NCI-H2107 treated with DMSO at 0.1 percent for 48 hours (cell line): Measurements from ENCODE around the gene CMTM1.
"Not testable (repeated sequence)": the region's sequence is repeated elsewhere in the genome, so short reads cannot be mapped to it uniquely, and the experiment has no call there.

Experiments
- DNase-seq: peaks from one replicate; lab custom pipeline; 2025; ENCODE audit not compliant: unreplicated experiment; lab: John Stamatoyannopoulos, UW

Gene CMTM1

DNA sequence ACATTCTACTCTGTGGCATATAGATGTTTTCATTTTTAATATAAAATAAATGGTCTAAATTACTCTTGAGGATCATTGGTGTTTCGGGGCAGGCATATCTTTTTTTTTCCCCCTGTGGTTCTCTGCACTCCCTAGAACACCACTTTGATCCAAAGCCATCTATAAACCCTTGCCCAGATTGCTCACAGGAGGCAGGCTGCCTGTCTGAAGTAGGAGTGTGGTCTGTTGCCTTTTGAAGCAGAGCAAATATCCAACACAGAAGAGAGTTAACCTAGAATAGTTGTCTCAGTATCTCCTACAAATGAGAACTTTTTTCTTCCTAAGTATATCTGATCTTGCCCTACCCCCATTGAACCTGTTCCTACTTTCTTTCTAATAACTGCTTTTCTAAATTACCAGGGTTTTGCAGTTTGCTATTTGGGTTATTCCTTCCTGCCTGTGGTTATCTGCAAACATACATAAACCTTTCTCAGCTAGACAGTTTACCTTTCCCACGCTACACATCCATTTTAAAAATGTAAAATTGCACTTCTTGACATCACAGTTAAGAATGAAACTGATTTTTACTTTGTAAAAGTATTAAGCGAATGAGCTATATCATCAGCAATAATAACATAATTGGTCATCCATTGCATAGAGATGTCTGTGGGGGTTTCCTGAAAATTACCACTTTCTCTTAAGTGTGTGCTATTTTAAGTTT lies 4.7 kb upstream of the CMTM1 start:
- DNase-seq: no peak

DNA sequence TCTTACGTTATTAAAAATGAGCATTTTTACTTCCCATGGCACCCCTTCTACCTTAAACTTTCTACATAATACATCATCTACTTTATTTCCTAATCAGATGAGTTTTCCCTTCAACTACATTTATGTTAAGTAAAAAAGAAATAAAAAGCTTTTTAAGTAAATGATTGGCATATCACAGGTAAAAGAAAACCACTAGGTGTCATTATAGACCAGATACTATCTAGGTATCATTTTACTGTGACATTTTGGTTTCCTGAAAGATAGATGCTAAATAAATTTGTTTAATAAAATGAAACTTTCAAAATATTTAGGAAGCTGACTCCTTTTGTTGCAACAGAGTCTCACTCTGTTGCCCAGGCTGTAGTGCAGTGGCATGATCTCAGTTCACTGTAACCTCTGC lies 3.8 kb upstream of the CMTM1 start:
- no peak for DNase-seq

DNA sequence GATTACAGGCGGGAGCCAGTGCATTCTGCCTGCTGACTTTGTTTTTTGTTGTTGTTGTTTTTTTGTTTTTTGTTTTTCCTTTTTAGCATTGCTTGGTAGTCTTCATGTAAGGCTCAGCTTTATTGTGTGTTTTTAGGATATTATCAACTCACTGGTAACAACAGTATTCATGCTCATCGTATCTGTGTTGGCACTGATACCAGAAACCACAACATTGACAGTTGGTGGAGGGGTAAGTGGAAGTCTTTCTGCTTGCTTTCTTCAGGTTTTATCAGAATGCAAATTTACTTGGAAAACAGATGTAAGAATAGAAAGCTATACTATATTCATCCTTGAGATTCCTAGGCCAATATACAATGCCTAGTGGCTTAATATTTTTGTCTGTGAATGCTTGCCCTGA lies 3.3 kb upstream of the CMTM1 start:
- no peak for DNase-seq

DNA sequence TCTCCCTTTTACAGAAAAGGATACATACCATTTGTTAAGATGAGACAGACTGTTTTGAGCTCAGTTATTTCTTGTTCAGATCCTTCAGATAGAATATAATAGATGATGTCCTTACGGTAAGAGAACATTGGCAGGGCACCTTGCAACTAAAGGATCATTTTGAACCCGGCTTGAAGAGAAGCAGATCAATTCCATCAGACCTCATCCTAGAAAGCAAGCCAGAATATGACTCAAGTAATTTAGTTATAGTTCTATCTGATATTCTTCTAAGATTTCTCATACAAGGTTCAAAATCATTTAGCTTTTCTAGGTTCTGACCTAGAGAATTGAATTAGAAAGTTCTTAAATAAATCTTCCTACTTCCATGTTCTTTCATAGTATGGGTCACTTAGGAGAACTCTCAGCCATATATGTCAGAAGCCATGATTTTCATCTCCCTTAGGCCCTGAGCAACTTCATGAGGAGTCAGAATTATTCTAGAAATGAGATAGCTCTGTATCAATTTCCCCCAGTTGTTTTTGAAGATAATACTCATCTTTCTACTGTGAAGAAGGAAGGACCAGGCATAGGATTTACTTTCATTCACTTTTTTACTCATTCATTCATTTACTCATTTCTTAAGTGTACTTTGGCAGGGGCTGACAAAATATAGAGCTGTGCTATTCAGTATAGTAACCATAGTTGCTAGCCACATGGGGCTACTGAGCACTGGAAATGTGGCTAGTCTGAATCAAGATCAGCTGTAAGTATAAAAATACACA lies 2.5 kb upstream of the CMTM1 start:
- DNase-seq: no peak

DNA sequence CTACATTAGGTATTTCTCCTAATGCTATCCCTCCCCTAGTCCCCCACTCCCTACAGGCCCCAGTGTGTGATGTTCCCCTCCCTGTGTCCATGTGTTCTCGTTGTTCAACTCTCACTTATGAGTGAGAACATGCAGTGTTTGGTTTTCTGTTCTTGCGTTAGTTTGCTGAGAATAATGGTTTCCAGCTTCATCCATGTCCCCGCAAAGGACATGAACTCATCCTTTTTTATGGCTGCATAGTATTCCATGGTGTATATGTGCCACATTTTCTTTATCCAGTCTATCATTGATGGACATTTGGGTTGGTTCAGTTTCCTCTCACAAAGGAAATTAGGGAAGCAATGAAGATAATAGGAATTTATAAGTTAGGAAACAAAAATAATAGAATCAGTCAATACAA lies 1.0 kb downstream of the CMTM1 start:
- not testable (repeated sequence) for DNase-seq

DNA sequence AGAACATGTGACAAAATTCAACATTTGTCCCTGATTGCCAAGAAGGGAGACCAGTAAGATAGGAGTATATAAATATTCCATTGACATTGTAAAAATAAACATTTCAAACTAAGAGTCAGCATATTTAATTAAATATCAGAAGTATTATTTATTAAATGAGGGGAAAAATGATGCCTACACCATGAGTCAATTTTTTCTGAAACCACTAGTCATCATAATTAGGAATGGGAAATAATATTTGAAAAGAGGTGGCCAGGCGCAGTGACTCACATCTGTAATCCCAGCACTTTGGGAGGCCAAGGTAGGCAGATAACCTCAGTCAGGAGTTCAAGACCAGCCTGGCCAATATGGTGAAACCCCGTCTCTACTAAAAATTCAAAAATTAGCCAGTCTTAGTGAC lies 2.1 kb downstream of the CMTM1 start:
- DNase-seq: no peak

DNA sequence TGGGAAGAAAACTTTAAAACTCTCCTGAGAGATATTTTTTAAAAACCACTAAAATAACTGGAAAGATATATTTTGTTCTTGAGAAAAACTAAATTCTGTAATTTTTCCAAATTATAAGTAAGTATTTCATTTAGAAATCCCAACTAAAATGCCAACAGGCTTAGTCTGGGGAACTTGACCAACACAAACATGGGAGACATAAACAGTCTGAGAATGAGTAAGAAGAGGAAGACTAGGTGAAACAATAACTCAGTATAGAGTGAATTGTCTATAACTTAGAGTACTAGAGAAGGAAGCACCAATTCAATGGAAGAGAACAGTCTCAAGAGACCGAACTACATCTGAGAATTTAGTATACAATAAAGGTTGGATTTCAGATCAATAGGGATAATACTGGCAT lies 2.9 kb downstream of the CMTM1 start:
- no peak for DNase-seq

DNA sequence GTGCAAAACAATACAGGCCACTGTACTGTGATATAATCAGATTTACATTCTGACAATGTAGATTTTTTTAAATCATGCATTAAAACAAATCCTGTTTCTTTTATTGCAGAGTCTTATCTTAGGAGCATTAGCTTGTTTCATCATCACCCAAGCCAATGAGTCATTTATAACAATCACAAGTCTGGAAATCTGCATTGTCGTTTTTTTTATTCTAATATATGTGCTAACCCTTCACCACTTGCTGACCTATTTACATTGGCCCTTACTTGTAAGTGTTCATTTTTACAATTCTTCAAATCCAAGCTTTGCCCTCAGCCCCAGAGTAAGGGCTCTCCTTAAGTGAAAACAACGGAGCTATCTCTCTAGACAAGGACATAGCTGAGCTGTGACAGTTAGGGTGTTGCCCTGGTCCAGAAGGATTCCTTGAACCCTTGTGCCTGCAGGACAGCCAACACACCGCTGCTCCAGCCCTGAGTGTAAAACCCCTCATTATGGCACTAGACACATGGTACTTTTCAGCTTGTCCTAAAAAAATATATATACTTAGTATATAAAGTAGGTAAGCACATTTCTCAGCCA lies 3.7 kb downstream of the CMTM1 start:
- DNase-seq: no peak

DNA sequence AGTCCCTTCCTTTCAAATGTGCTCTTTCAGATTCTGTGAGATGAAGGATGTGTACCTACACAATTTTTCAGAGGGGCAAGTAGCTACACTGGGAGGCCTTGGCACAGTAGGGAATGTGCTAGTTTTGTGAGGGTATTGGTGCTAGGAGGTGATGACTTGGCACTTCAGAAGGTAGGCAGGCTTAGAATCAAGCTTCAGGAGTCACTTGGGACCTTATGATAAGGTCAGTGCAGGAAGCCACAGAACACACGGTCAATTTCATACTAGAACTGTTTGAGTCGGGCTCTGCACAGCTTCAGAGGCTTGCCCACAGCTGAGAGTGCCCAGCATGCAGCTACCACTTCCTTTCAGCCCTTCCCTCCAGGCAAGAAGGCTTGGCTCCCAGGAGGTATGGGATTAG lies 6.1 kb downstream of the CMTM1 start:
- DNase-seq: no peak

- no peak for DNase-seq
Measured at GRCh38 chr16:66574081-66574480, 7.8 kb downstream of the CMTM1 start.

GRCh38 chr16:66574531-66574930 lies 8.3 kb downstream of the CMTM1 start:
- no peak for DNase-seq

DNA sequence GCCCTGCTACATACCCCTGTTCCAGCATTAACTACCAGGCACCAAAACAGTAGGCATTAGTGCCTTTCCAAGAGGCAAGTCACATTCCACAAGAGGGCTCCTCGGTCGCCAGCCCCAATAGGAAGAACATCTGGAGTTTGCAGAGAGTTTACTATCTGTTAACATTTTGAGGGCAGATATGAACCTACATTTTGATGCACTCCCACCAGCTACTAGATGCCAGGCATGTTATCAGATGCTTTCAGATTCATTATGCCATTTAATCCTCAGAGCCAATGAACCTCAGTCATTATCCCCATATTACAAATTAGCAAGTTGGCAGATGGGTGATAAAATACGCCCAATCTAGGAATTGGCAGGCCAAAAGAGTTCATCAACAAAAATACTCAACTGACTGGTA lies 8.8 kb downstream of the CMTM1 start:
- DNase-seq: no peak

DNA sequence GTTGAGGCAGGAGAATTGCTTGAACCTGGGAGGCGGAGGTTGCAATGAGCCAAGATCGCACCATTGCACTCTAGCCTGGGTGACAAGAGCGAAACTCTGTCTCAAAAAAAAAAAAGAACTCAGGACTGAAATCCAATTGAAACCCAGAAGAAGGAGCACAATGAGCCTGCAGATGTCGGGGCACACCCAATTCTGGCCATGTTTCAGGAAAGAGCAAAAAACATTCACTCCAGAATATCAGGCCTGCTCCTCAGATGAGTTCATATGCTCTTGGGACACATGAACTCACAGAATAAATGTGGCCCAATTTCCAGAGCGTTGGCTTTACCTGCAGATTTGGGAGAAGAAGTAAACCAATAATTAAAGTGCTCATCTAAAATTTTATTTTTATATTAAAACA lies 10.1 kb downstream of the CMTM1 start:
- DNase-seq: no peak

GRCh38 chr16:66578651-66579531 lies 12.7 kb downstream of the CMTM1 start, which contains the start of gene CMTM2:
Gene CMTM2, plus strand, starts transcription at chr16:66579463. Its CDS starts 145 bp downstream, at chr16:66579608.
- no peak for DNase-seq

DNA sequence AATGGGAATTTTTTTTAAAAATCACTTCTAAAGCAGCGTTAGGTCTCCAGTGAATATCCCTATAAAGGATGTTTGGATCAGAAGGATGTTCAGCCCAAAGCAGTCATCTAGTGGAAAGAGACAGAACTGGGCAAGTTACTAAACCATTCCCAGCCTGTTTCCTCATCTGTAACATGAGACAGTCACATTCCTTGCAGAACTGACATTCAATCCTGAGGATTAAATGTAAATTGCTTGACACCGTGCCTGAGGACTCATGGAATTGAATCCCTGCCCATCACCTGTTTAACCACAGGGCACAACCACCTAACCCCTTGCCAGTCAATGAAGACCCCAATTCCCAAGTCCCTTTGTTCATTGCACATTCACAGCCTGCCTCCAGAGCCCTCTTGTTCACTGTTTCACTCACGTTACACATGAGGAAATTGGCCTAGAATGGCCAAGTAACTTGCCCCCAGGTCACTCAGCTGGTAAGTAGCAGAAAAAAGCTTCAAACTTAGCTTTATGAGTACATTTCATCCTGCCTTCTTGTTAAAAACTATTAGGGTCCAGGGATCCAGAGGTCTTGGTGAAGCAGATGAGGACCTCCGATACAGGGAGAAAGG lies 14.5 kb downstream of the CMTM1 start:
- peak; percentile 31 for DNase-seq

- no peak for DNase-seq
Measured at GRCh38 chr16:66581246-66581952, 15.2 kb downstream of the CMTM1 start.

GRCh38 chr16:66585481-66586239 lies 19.4 kb downstream of the CMTM1 start:
- no peak for DNase-seq

DNA sequence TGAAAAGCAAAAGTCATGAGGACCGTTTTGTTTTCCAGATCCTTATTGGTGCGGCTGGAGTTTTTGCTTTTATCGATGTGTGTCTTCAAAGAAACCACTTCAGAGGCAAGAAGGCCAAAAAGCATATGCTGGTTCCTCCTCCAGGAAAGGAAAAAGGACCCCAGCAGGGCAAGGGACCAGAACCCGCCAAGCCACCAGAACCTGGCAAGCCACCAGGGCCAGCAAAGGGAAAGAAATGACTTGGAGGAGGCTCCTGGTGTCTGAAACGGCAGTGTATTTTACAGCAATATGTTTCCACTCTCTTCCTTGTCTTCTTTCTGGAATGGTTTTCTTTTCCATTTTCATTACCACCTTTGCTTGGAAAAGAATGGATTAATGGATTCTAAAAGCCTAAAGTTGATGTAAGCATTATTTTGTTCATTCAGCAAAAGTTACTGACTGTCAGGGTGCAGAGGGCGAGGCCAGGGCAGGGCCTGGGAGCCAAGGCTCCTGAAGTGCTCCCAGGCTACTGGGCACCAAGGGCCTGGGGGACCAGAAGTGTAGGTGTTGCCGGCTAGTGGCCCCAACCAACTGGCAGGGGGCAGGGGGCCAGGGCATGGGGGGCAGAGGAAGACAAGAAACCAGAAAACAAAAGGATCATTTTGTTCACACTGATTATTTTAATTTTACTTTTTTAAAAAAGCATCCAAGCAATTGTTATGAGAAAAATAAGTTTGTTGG lies 21.8 kb downstream of the CMTM1 start:
- no peak for DNase-seq
